K562 (cell line): ENCODE measurements around the gene CDC42SE2. TPM values are rescaled to one million over a fixed set of nuclear protein-coding genes. Genes with fewer than 3 reads are reported as not detected.
A peak's percentile ranks its signal among the peaks of the same experiment; 100 is the strongest.

Source experiments
- ARID1B ChIP-seq: fragments of 450-650 bp; IDR thresholded peaks from 2 replicates; pipeline ENCODE4 v1.6.1; 2016; ENCODE audit warnings: antibody characterized with exemption, mild to moderate bottlenecking, inconsistent platforms
- DDX20 ChIP-seq: fragments of 450-650 bp; IDR thresholded peaks from 2 replicates; pipeline ENCODE4 v1.6.1; 2016; ENCODE audit warnings: missing genetic modification characterization, low read depth, mild to moderate bottlenecking, missing compliant biosample characterization, moderate library complexity
- ESRRB ChIP-seq: fragments of 250-450 bp; sonication (Bioruptor Pico); IDR thresholded peaks from 2 replicates; pipeline ENCODE4 v1.5.0; 2020; ENCODE audit warnings: mild to moderate bottlenecking, moderate library complexity, borderline replicate concordance
- ETS1 ChIP-seq: conservative IDR thresholded peaks from 2 replicates; pipeline ENCODE4 v1.6.1; 2011; ENCODE audit warnings: low read depth, mild to moderate bottlenecking, low read length; ENCODE audit not compliant: control insufficient read depth
- FOXJ3 ChIP-seq: sonication (generic); formaldehyde crosslinking; IDR thresholded peaks from 2 replicates; pipeline ENCODE4 v1.4.0; 2020; ENCODE audit warnings: mild to moderate bottlenecking, missing genetic modification reagents
- GATA2 ChIP-seq: sonication (generic); formaldehyde crosslinking; IDR thresholded peaks from 2 replicates; pipeline ENCODE4 v1.4.0; 2020; ENCODE audit warnings: mild to moderate bottlenecking, missing genetic modification reagents
- GATAD2A ChIP-seq: fragments of 450-650 bp; IDR thresholded peaks from 2 replicates; pipeline ENCODE4 v1.6.1; 2017
- HDAC3 ChIP-seq: fragments of 450-650 bp; IDR thresholded peaks from 2 replicates; pipeline ENCODE4 v1.6.1; 2018; ENCODE audit warnings: borderline replicate concordance, mild to moderate bottlenecking, moderate library complexity; ENCODE audit not compliant: partially characterized antibody
- MED1 ChIP-seq: sonication (generic); formaldehyde crosslinking; IDR thresholded peaks from 2 replicates; pipeline ENCODE4 v1.8.1; 2023; ENCODE audit warnings: missing genetic modification reagents, borderline replicate concordance
- NBN ChIP-seq: fragments of 450-650 bp; IDR thresholded peaks from 2 replicates; pipeline ENCODE4 v1.6.1; 2016; ENCODE audit warnings: low read depth, mild to moderate bottlenecking
- NEUROD1 ChIP-seq: fragments of 150-350 bp; IDR thresholded peaks from 2 replicates; pipeline ENCODE4 v1.6.1; 2014; ENCODE audit warnings: borderline replicate concordance, low read length, low read depth; ENCODE audit not compliant: partially characterized antibody
- NR2F6 ChIP-seq: fragments of 450-650 bp; formaldehyde crosslinking; IDR thresholded peaks from 2 replicates; pipeline ENCODE4 v1.4.0; 2020; ENCODE audit warnings: mild to moderate bottlenecking
- POLR2AphosphoS5 ChIP-seq: IDR thresholded peaks from 2 replicates; pipeline ENCODE4 v1.6.1; 2011; ENCODE audit warnings: mild to moderate bottlenecking, low read depth, low read length, moderate library complexity; ENCODE audit not compliant: control insufficient read depth, insufficient read depth
- RB1 ChIP-seq: fragments of 450-650 bp; IDR thresholded peaks from 2 replicates; pipeline ENCODE4 v1.6.1; 2017; ENCODE audit warnings: low read depth, mild to moderate bottlenecking
- SMAD4 ChIP-seq: fragments of 250-450 bp; sonication (Bioruptor Pico); conservative IDR thresholded peaks from 2 replicates; pipeline ENCODE4 v1.8.0; 2021; ENCODE audit warnings: inconsistent platforms, mild to moderate bottlenecking, moderate library complexity
- SP1 ChIP-seq: sonication (generic); formaldehyde crosslinking; IDR thresholded peaks from 2 replicates; pipeline ENCODE4 v1.8.1; 2022; ENCODE audit warnings: mild to moderate bottlenecking, missing genetic modification reagents
- STAT5A ChIP-seq: IDR thresholded peaks from 2 replicates; pipeline ENCODE4 v1.6.1; 2012; ENCODE audit warnings: low read length, inconsistent platforms, borderline replicate concordance
- TCF3 ChIP-seq: sonication (generic); formaldehyde crosslinking; IDR thresholded peaks from 2 replicates; pipeline ENCODE4 v1.4.0; 2020; ENCODE audit warnings: mild to moderate bottlenecking, missing genetic modification reagents
- TOE1 ChIP-seq, 2 experiments: fragments of 450-650 bp in 1 of 2; sonication (generic) in 1 of 2; formaldehyde crosslinking in 1 of 2; IDR thresholded peaks; 2 replicates each; pipeline versions ENCODE4 v1.7.1 to v1.8.0; 2016 to 2022; ENCODE audit warnings: borderline replicate concordance in 2 of 2, mild to moderate bottlenecking in 2 of 2, antibody characterized with exemption in 1 of 2, inconsistent platforms in 1 of 2, low read depth in 1 of 2, missing genetic modification reagents in 1 of 2, moderate library complexity in 1 of 2
- USF2 ChIP-seq: sonication (generic); formaldehyde crosslinking; IDR thresholded peaks from 2 replicates; pipeline ENCODE4 v1.5.0; 2020; ENCODE audit warnings: missing genetic modification reagents
- XRCC5 ChIP-seq: fragments of 200-400 bp; formaldehyde crosslinking; IDR thresholded peaks from 2 replicates; pipeline ENCODE4 v1.6.1; 2017; ENCODE audit warnings: low read depth, mild to moderate bottlenecking, low read length
- YY1 ChIP-seq, 3 experiments: IDR thresholded peaks; 2 replicates each; pipeline ENCODE4 v1.6.1; 2011; ENCODE audit warnings: low read length in 2 of 3, mild to moderate bottlenecking in 2 of 3, moderate library complexity in 2 of 3, borderline replicate concordance in 1 of 3, control low read depth in 1 of 3, low read depth in 1 of 3; ENCODE audit not compliant: insufficient read depth in 3 of 3, insufficient replicate concordance in 2 of 3, control insufficient read depth in 1 of 3, insufficient read length in 1 of 3; ENCODE audit errors: extremely low read depth in 1 of 3
- ZKSCAN8 ChIP-seq: fragments of 200-800 bp; sonication (Bioruptor generic); IDR thresholded peaks from 2 replicates; pipeline ENCODE4 v1.6.1; 2016; ENCODE audit warnings: missing genetic modification characterization, missing compliant biosample characterization
- ZNF583 ChIP-seq: fragments of 250-450 bp; sonication (Bioruptor Pico); IDR thresholded peaks from 2 replicates; pipeline ENCODE4 v1.4.0; 2020
- ZNF764 ChIP-seq: fragments of 250-450 bp; sonication (Bioruptor Pico); IDR thresholded peaks from 2 replicates; pipeline ENCODE4 v1.4.0; 2020; ENCODE audit warnings: low read depth, mild to moderate bottlenecking, moderate library complexity
- polyA plus RNA-seq, 8 experiments: library from polyadenylated mRNA; depleted of rRNA in 4 of 8; stranded (reverse) in 5 of 8; unstranded in 3 of 8; fragments of >200 nt; fragmentation: Nextera tagmentation in 2 of 8; fragmentation: Illumina TruSeq in 1 of 8; extraction: Ambion mirVana in 2 of 8; extraction: Trizol in 1 of 8; gene quantifications; 2 replicates each; pipeline versions ENCODE4 v1.2.1 to v1.2.3, GENCODE V29; 2011 to 2014; ENCODE audit warnings: inconsistent platforms in 1 of 8, missing spikeins in 1 of 8
- total RNA-seq, 7 experiments: library from RNA; depleted of rRNA in 6 of 7; stranded (reverse); fragments of >200 nt in 6 of 7; fragmentation: Illumina TruSeq in 2 of 7; extraction: Trizol in 2 of 7; gene quantifications; 2 replicates each; pipeline versions ENCODE4 v1.2.1 to v1.2.3, GENCODE V29; 2011 to 2021; ENCODE audit warnings: low replicate concordance in 1 of 7
- TF ChIP-seq, protein P1 (sequence below): fragments of 450-650 bp; IDR thresholded peaks from 2 replicates; pipeline ENCODE4 v1.6.1; 2014; ENCODE audit warnings: low read depth, mild to moderate bottlenecking, moderate library complexity, borderline replicate concordance

CDC42SE2 gene
- total and polyA plus RNA-seq, 9 of the 15 experiments (the other 6 are each of a cell fraction or from before 2014, with no cell fraction given): 24.8 to 44.3 (median 32.7) TPM

DNA sequence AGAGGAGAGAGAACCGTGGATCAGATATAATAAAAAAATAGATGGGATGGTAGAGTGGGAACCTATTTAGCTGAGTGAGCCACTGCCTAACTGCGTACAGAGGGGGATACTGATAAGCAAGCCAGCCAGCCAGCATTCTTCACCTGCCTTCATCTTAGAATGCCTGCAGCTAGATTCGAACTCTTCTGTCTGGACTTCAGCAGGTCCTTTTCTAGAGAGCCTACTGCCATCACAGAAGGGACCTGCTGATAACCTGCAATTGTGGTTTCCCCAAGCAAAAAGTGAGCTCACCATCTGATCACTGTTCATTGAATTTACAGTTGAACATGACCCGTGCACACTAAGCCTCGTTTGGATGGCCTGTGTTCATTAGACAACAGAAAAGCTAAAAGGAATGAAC is 109.4 kb downstream of the CDC42SE2 start (continued):
- TF ChIP-seq YY1 (IDR thresholded peaks at IDR 0.05; ENCODE audit: borderline replicate concordance in 1 of 3, control insufficient read depth in 1 of 3, extremely low read depth in 1 of 3, insufficient read depth in 3 of 3, insufficient read length in 1 of 3, insufficient replicate concordance in 2 of 3, low read depth in 1 of 3, low read length in 2 of 3): peak in 2 of 3 experiments; percentile 15 to 68
- TF ChIP-seq NEUROD1: peak; percentile 49
- peak; percentile 93 for TF ChIP-seq TCF3 (CRISPR knock-in tag)
- TF ChIP-seq FOXJ3 (CRISPR knock-in tag): no peak
- no peak for TF ChIP-seq GATAD2A
- peak; percentile 88 for TF ChIP-seq POLR2AphosphoS5
- no peak for TF ChIP-seq ZNF764 (CRISPR knock-in tag)
- TF ChIP-seq XRCC5: no peak
- TF ChIP-seq ETS1: 0 out of 2 replicates have a peak, but pooled peaks have one; percentile 42
- TF ChIP-seq SP1 (CRISPR knock-in tag): no peak
- TF ChIP-seq USF2 (CRISPR knock-in tag): no peak
- peak; percentile 67 for TF ChIP-seq GATA2 (CRISPR knock-in tag)
- TF ChIP-seq ARID1B: peak; percentile 90
- no peak for TF ChIP-seq RB1
- TF ChIP-seq MED1: no peak
- no peak for TF ChIP-seq TOE1 (IDR thresholded peaks at IDR 0.05; ENCODE audit: borderline replicate concordance)
- no peak for TF ChIP-seq TOE1 (CRISPR knock-in tag; IDR thresholded peaks at IDR 0.05; ENCODE audit: borderline replicate concordance, low read depth)
- no peak for TF ChIP-seq ZKSCAN8 (CRISPR knock-in tag)
- TF ChIP-seq HDAC3: no peak
- TF ChIP-seq NR2F6 (CRISPR knock-in tag): no peak
- peak; percentile 77 for TF ChIP-seq SMAD4 (CRISPR knock-in tag)
- TF ChIP-seq STAT5A: peak; percentile 80
- peak; percentile 39; the same call in 1 of the 2 replicates for TF ChIP-seq NBN
- TF ChIP-seq, protein P1, sequence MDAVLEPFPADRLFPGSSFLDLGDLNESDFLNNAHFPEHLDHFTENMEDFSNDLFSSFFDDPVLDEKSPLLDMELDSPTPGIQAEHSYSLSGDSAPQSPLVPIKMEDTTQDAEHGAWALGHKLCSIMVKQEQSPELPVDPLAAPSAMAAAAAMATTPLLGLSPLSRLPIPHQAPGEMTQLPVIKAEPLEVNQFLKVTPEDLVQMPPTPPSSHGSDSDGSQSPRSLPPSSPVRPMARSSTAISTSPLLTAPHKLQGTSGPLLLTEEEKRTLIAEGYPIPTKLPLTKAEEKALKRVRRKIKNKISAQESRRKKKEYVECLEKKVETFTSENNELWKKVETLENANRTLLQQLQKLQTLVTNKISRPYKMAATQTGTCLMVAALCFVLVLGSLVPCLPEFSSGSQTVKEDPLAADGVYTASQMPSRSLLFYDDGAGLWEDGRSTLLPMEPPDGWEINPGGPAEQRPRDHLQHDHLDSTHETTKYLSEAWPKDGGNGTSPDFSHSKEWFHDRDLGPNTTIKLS: 0 out of 2 replicates have a peak, but pooled peaks have one; percentile 28
- no peak for TF ChIP-seq DDX20 (tag)
- TF ChIP-seq ESRRB (CRISPR knock-in tag): no peak
- TF ChIP-seq ZNF583 (CRISPR knock-in tag): no peak
